Panc1 (cell line): ENCODE results near the gene ADGRL1. TPM values are rescaled to one million over a fixed set of nuclear protein-coding genes. Genes with fewer than 3 reads are reported as not detected.

Source experiments
- ATAC-seq: fragments of 200-7000 bp; cut with Tn5 transposase; 2 replicates; pipeline ENCODE4 v1.9.1; 2020; ENCODE audit warnings: mild to moderate bottlenecking, moderate library complexity
- BruUV-seq: library from RNA; stranded (reverse); fragments of 400-500 nt; replicated peaks from 2 replicates; lab custom pipeline; 2021; lab: Mats Ljungman, UMichigan
- CTCF ChIA-PET: fragments of 300-600 bp; sonication (Branson Sonifier 250); formaldehyde crosslinking; loops from one replicate; lab custom pipeline; 2022; ENCODE audit warnings: antibody characterized with exemption; lab: Charles Lee
- POLR2A ChIA-PET: fragments of 300-600 bp; sonication (Branson Sonifier 250); formaldehyde crosslinking; loops from one replicate; lab custom pipeline; 2022; ENCODE audit warnings: antibody characterized with exemption; lab: Charles Lee
- DNase-seq: peaks from one replicate; pipeline ENCODE4 v3.0.0-alpha.2; 2010; ENCODE audit warnings: low read depth, low spot score
- H3K27ac ChIP-seq: 2 replicates; pipeline ENCODE4 v1.5.1; 2011; ENCODE audit warnings: mild to moderate bottlenecking, low read length, inconsistent platforms
- H3K27me3 ChIP-seq: fragments of 200-500 bp; sonication (Bioruptor generic); 2 replicates; pipeline ENCODE4 v1.6.0; 2014; ENCODE audit warnings: low read length, inconsistent platforms; ENCODE audit not compliant: control insufficient read depth, insufficient read depth
- H3K36me3 ChIP-seq: fragments of 200-500 bp; sonication (Bioruptor generic); 2 replicates; pipeline ENCODE4 v1.5.1; 2014; ENCODE audit warnings: inconsistent platforms, mild to moderate bottlenecking, low read length, moderate library complexity; ENCODE audit not compliant: control insufficient read depth, insufficient read depth
- H3K4me1 ChIP-seq: 2 replicates; pipeline ENCODE4 v1.5.1; 2011; ENCODE audit warnings: inconsistent platforms, mild to moderate bottlenecking, low read length, moderate library complexity; ENCODE audit not compliant: control insufficient read depth, insufficient read depth
- H3K4me3 ChIP-seq, 2 experiments: 2 replicates each; pipeline ENCODE4 v1.5.1; 2011 to 2012; ENCODE audit warnings: low read depth in 2 of 2, low read length in 2 of 2, mild to moderate bottlenecking in 2 of 2, inconsistent platforms in 1 of 2, moderate library complexity in 1 of 2
- H3K9me3 ChIP-seq: fragments of 200-500 bp; sonication (Bioruptor generic); 2 replicates; pipeline ENCODE4 v1.5.1; 2014; ENCODE audit warnings: low read depth, mild to moderate bottlenecking, inconsistent platforms, low read length, moderate library complexity; ENCODE audit not compliant: control insufficient read depth, insufficient read depth
- POLR2AphosphoS5 ChIP-seq: IDR thresholded peaks from 2 replicates; pipeline ENCODE4 v1.6.1; 2012; ENCODE audit warnings: mild to moderate bottlenecking, low read depth, low read length, moderate library complexity
- SIN3A ChIP-seq: IDR thresholded peaks from 2 replicates; pipeline ENCODE4 v1.6.1; 2012; ENCODE audit warnings: low read depth, mild to moderate bottlenecking, low read length, moderate library complexity, borderline replicate concordance; ENCODE audit not compliant: insufficient read depth
- TCF7L2 ChIP-seq: IDR thresholded peaks from 2 replicates; pipeline ENCODE4 v1.6.1; 2011; ENCODE audit warnings: mild to moderate bottlenecking, low read depth, low read length, inconsistent platforms
- in situ Hi-C: cut with HindIII; loops from 2 replicates; pipeline ENCODE4 v1.10.0; 2016; ENCODE audit warnings: low sequenced_read_pairs, low pct_unique_long_range_greater_than_20kb
- intact Hi-C: fragments of 100-400 bp; cut with micrococcal nuclease; formaldehyde crosslinking; loops from one replicate; pipeline ENCODE4 v1.10.0; 2022; ENCODE audit not compliant: unreplicated experiment
- total RNA-seq: library from RNA; stranded (reverse); gene quantifications from one replicate; pipeline ENCODE4 v1.2.1, GENCODE V29; 2021; ENCODE audit not compliant: unreplicated experiment
- TF ChIP-seq, protein P1 (sequence below): fragments of 450-650 bp; IDR thresholded peaks from 2 replicates; pipeline ENCODE4 v1.5.1; 2017; ENCODE audit warnings: mild to moderate bottlenecking
- TF ChIP-seq, protein P2 (sequence below), 2 experiments: IDR thresholded peaks; 2 replicates each; pipeline ENCODE4 v1.6.1; 2011 to 2012; ENCODE audit warnings: low read depth in 2 of 2, control low read depth in 1 of 2, low read length in 1 of 2, mild to moderate bottlenecking in 1 of 2, moderate library complexity in 1 of 2; ENCODE audit not compliant: insufficient read depth in 1 of 2

ADGRL1 gene
- total RNA-seq, 1 experiment from 2014 or later = 37.7 TPM

DNA sequence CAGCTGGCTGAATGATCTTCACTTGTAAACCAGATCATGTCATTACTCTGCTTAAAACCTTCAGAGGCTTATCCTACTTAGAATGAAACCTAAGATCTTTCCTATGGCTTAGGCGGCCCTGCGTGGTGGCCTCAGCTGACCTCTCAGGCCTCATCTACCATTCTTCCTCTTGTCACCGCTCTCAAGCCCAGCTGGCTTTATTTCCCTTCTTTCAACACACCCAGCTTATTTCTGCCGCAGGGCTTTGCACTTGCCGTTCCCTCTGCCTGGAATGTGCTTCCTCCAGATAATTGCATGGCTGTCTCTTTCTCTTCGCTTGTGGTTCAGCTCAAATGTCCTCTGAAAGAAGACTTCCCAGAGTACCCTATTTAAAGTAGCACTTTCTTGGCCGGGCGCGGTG is 66.0 kb downstream of the ADGRL1 start:
- H3K27me3 ChIP-seq = no peaks in the 10 kb centered on the region
- TF ChIP-seq, protein P1, sequence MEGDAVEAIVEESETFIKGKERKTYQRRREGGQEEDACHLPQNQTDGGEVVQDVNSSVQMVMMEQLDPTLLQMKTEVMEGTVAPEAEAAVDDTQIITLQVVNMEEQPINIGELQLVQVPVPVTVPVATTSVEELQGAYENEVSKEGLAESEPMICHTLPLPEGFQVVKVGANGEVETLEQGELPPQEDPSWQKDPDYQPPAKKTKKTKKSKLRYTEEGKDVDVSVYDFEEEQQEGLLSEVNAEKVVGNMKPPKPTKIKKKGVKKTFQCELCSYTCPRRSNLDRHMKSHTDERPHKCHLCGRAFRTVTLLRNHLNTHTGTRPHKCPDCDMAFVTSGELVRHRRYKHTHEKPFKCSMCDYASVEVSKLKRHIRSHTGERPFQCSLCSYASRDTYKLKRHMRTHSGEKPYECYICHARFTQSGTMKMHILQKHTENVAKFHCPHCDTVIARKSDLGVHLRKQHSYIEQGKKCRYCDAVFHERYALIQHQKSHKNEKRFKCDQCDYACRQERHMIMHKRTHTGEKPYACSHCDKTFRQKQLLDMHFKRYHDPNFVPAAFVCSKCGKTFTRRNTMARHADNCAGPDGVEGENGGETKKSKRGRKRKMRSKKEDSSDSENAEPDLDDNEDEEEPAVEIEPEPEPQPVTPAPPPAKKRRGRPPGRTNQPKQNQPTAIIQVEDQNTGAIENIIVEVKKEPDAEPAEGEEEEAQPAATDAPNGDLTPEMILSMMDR = no peak
- no peak for TF ChIP-seq SIN3A
- TF ChIP-seq, protein P2, sequence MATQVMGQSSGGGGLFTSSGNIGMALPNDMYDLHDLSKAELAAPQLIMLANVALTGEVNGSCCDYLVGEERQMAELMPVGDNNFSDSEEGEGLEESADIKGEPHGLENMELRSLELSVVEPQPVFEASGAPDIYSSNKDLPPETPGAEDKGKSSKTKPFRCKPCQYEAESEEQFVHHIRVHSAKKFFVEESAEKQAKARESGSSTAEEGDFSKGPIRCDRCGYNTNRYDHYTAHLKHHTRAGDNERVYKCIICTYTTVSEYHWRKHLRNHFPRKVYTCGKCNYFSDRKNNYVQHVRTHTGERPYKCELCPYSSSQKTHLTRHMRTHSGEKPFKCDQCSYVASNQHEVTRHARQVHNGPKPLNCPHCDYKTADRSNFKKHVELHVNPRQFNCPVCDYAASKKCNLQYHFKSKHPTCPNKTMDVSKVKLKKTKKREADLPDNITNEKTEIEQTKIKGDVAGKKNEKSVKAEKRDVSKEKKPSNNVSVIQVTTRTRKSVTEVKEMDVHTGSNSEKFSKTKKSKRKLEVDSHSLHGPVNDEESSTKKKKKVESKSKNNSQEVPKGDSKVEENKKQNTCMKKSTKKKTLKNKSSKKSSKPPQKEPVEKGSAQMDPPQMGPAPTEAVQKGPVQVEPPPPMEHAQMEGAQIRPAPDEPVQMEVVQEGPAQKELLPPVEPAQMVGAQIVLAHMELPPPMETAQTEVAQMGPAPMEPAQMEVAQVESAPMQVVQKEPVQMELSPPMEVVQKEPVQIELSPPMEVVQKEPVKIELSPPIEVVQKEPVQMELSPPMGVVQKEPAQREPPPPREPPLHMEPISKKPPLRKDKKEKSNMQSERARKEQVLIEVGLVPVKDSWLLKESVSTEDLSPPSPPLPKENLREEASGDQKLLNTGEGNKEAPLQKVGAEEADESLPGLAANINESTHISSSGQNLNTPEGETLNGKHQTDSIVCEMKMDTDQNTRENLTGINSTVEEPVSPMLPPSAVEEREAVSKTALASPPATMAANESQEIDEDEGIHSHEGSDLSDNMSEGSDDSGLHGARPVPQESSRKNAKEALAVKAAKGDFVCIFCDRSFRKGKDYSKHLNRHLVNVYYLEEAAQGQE (IDR thresholded peaks at IDR 0.05; ENCODE audit: insufficient read depth in 1 of 2, low read depth in 2 of 2, low read length in 1 of 2) = no peak
- no peak for TF ChIP-seq TCF7L2
- no peak for TF ChIP-seq POLR2AphosphoS5
- H3K4me1 ChIP-seq = peaks cover 5% of the 10 kb centered on the region
- CTCF ChIA-PET = no interaction called here
- POLR2A ChIA-PET = no interaction called here
- peaks cover 6% of the 10 kb centered on the region; the same call in 1 of the 2 replicates for H3K36me3 ChIP-seq
- BruUV-seq = no TSS peak
- intact Hi-C loops = no loop called here
- no peak for DNase-seq
- no peak overlapping the region for H3K4me3 ChIP-seq
- in situ Hi-C loops = no loop called here
- no peaks in the 10 kb centered on the region for H3K9me3 ChIP-seq
- no peak for ATAC-seq
- H3K27ac ChIP-seq = no peak overlapping the region

DNA sequence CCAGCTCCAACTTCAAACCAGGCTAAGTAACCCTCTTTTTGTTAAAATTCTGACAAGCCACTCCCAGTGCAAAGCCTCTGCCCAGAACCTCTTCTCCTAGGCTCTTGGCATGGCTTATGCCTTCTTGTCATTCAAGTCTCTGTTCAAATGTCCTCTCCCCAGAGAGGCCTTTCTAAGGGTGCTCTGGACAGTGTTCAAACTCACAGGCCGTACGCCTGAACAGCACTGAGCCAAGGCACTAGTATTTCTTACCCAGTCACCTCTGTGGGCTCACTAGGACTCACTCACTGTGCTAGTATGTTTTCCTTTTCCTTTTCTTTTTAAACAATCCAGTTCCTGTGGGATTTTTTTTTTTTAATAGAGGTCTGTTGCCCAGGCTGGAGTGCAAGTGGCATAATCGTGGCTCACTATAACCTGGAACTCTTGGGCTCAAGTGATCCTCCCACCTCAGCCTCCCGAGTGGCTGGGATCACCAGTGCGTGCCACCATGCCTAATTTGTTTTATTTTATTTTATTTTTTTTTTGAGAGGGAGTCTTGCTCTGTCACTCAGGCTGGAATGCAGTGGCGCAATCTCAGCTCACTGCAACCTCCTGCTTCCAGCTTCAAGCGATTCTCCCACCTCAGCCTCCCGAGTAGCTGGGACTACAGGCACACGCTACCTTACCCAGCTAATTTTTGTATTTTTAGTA is 67.2 kb downstream of the ADGRL1 start:
- Histone ChIP-seq H3K9me3 (no peaks in the 10 kb centered on the region), H3K27me3 (no peaks in the 10 kb centered on the region), H3K36me3 (peaks cover 6% of the 10 kb centered on the region; the same call in 1 of the 2 replicates), H3K4me1 (peaks cover 8% of the 10 kb centered on the region; the same call in 1 of the 2 replicates), H3K4me3 (no peak overlapping the region), H3K27ac (peak overlapping the region; percentile 81)
- ChIA-PET POLR2A (interaction anchor here (0.6 kb wide), 1 partner anchor 384 kb away, joined by 10 read pairs; no protein-coding TSS in a partner anchor), CTCF (no interaction called here)
- DNase-seq = no peak
- TF ChIP-seq SIN3A = no peak
- no peak for TF ChIP-seq TCF7L2
- TF ChIP-seq, protein P1 = no peak
- TF ChIP-seq POLR2AphosphoS5 = no peak
- TF ChIP-seq, protein P2 (IDR thresholded peaks at IDR 0.05; ENCODE audit: insufficient read depth in 1 of 2, low read depth in 2 of 2, low read length in 1 of 2) = no peak
- ATAC-seq = no peak
- intact Hi-C loops = no loop called here
- in situ Hi-C loops = no loop called here
- BruUV-seq = no TSS peak
